Fibroblast of skin of back (primary cell): Measurements from ENCODE around the gene RAB13.

Experiments used
- DNase-seq: peaks from one replicate; pipeline ENCODE4 v3.0.0-alpha.2; 2013

The RAB13 gene

GRCh38 chr1:153954826-153955225 is 31.3 kb downstream of the RAB13 start:
- no peak for DNase-seq

- no peak for DNase-seq
Observed at GRCh38 chr1:153953859-153954365, 32.2 kb downstream of the RAB13 start.

- no peak for DNase-seq
Observed at GRCh38 chr1:153951801-153952200, 34.3 kb downstream of the RAB13 start.

GRCh38 chr1:153951183-153951582 is 35.0 kb downstream of the RAB13 start:
- DNase-seq, result no peak

GRCh38 chr1:153946622-153947241 is 39.4 kb downstream of the RAB13 start, which contains the start of gene DENND4B:
Gene DENND4B (minus strand): TSS chr1:153946718. CDS start chr1:153944374, 2,344 bp downstream.
- peak; percentile 77 for DNase-seq

GRCh38 chr1:153945795-153946621 is 40.1 kb downstream of the RAB13 start:
- DNase-seq, result peak; percentile 58

- peak; percentile 29 for DNase-seq
Observed at GRCh38 chr1:153945131-153945794, 40.9 kb downstream of the RAB13 start.

- DNase-seq, result no peak
Observed at GRCh38 chr1:153944827-153945117, 41.4 kb downstream of the RAB13 start.

GRCh38 chr1:153944005-153944826 is 41.9 kb downstream of the RAB13 start:
- DNase-seq, result no peak

GRCh38 chr1:153942766-153943549 is 43.2 kb downstream of the RAB13 start:
- no peak for DNase-seq

GRCh38 chr1:153941826-153942725 is 44.1 kb downstream of the RAB13 start:
- no peak for DNase-seq

- DNase-seq, result no peak
Observed at GRCh38 chr1:153940756-153941155, 45.4 kb downstream of the RAB13 start.

- no peak for DNase-seq
Observed at GRCh38 chr1:153939476-153939875, 46.7 kb downstream of the RAB13 start.

GRCh38 chr1:153938996-153939395 is 47.1 kb downstream of the RAB13 start:
- no peak for DNase-seq

- no peak for DNase-seq
Observed at GRCh38 chr1:153937331-153937730, 48.8 kb downstream of the RAB13 start.

GRCh38 chr1:153936011-153936802 is 49.9 kb downstream of the RAB13 start:
- DNase-seq, result no peak

GRCh38 chr1:153934746-153935145 is 51.4 kb downstream of the RAB13 start:
- DNase-seq, result no peak

- no peak for DNase-seq
Observed at GRCh38 chr1:153933955-153934354, 52.2 kb downstream of the RAB13 start.

GRCh38 chr1:153933430-153933829 is 52.7 kb downstream of the RAB13 start:
- DNase-seq, result no peak
